ENCODE measurements around the gene MZT2B.
"Not testable (repeated sequence)": the region's sequence is repeated elsewhere in the genome, so short reads cannot be mapped to it uniquely, and the experiment has no call there.

MZT2B gene

GRCh38 chr2:130181880-130182682, at the start of gene MZT2B:
Gene MZT2B, plus strand, starts transcription at chr2:130182262. Its CDS starts 21 bp downstream, at chr2:130182283.
- peak; percentile 78 for ATAC-seq (ENCODE audit: low read depth)
- not testable (repeated sequence) for H3K9me3 Mint-ChIP-seq, H3K36me3 Mint-ChIP-seq, H3K4me1 Mint-ChIP-seq, H3K27me3 Mint-ChIP-seq
- peak; percentile 90 to 91 for DNase-seq (ENCODE audit: low spot score in 2 of 2)
- Mint-ChIP-seq H3K27ac (peak within 1 kb of the TSS; percentile 95), H3K4me3 (peak within 1 kb of the TSS; percentile 90)

GRCh38 chr2:130135692-130136541, 46.1 kb upstream of the MZT2B start:
- Mint-ChIP-seq H3K27ac (no peak overlapping the region), H3K4me3 (no peak overlapping the region), H3K27me3 (no peaks in the 10 kb centered on the region), H3K9me3 (no peaks in the 10 kb centered on the region), H3K4me1 (no peaks in the 10 kb centered on the region), H3K36me3 (no peaks in the 10 kb centered on the region)
- no peak for DNase-seq (ENCODE audit: low spot score in 2 of 2)
- ATAC-seq (ENCODE audit: low read depth): no peak

GRCh38 chr2:130136546-130136945, 45.5 kb upstream of the MZT2B start:
- H3K27me3 Mint-ChIP-seq; ATAC-seq (ENCODE audit: low read depth); H3K27ac Mint-ChIP-seq; H3K36me3 Mint-ChIP-seq; H3K4me1 Mint-ChIP-seq; DNase-seq (ENCODE audit: low spot score in 2 of 2); H3K9me3 Mint-ChIP-seq; H3K4me3 Mint-ChIP-seq: not testable (repeated sequence)

GRCh38 chr2:130137118-130137517, 44.9 kb upstream of the MZT2B start:
- not testable (repeated sequence) for H3K27ac Mint-ChIP-seq; DNase-seq (ENCODE audit: low spot score in 2 of 2); H3K27me3 Mint-ChIP-seq; ATAC-seq (ENCODE audit: low read depth); H3K4me1 Mint-ChIP-seq; H3K4me3 Mint-ChIP-seq; H3K36me3 Mint-ChIP-seq; H3K9me3 Mint-ChIP-seq

GRCh38 chr2:130138326-130138725, 43.7 kb upstream of the MZT2B start:
- not testable (repeated sequence) for H3K27me3 Mint-ChIP-seq, H3K36me3 Mint-ChIP-seq

GRCh38 chr2:130138841-130139251, 43.2 kb upstream of the MZT2B start:
- H3K27ac Mint-ChIP-seq; ATAC-seq (ENCODE audit: low read depth); H3K36me3 Mint-ChIP-seq; H3K27me3 Mint-ChIP-seq; H3K4me3 Mint-ChIP-seq; H3K9me3 Mint-ChIP-seq; H3K4me1 Mint-ChIP-seq: not testable (repeated sequence)
- peak in 1 of 2 donors; percentile 8 for DNase-seq (ENCODE audit: low spot score in 2 of 2)

More at GRCh38 chr2:130138326-130138725, 43.7 kb upstream of the MZT2B start:
- DNase-seq (ENCODE audit: low spot score in 2 of 2); H3K9me3 Mint-ChIP-seq; ATAC-seq (ENCODE audit: low read depth); H3K4me1 Mint-ChIP-seq; H3K27ac Mint-ChIP-seq; H3K4me3 Mint-ChIP-seq: not testable (repeated sequence)

- not testable (repeated sequence) for H3K36me3 Mint-ChIP-seq; H3K9me3 Mint-ChIP-seq; H3K4me3 Mint-ChIP-seq; DNase-seq (ENCODE audit: low spot score in 2 of 2); H3K4me1 Mint-ChIP-seq; H3K27me3 Mint-ChIP-seq; ATAC-seq (ENCODE audit: low read depth); H3K27ac Mint-ChIP-seq
Observed at GRCh38 chr2:130139331-130140280, 42.5 kb upstream of the MZT2B start.

GRCh38 chr2:130140516-130140915, 41.5 kb upstream of the MZT2B start:
- DNase-seq (ENCODE audit: low spot score in 2 of 2): peak in 1 of 2 donors; percentile 7
- not testable (repeated sequence) for H3K27me3 Mint-ChIP-seq; H3K36me3 Mint-ChIP-seq; H3K27ac Mint-ChIP-seq; H3K4me3 Mint-ChIP-seq; ATAC-seq (ENCODE audit: low read depth); H3K9me3 Mint-ChIP-seq; H3K4me1 Mint-ChIP-seq

- H3K9me3 Mint-ChIP-seq; H3K4me3 Mint-ChIP-seq; ATAC-seq (ENCODE audit: low read depth); H3K36me3 Mint-ChIP-seq; H3K4me1 Mint-ChIP-seq; H3K27ac Mint-ChIP-seq; H3K27me3 Mint-ChIP-seq: not testable (repeated sequence)
- DNase-seq (ENCODE audit: low spot score in 2 of 2): peak in 1 of 2 donors; percentile 8
Observed at GRCh38 chr2:130141002-130141401, 41.1 kb upstream of the MZT2B start.

GRCh38 chr2:130141645-130142370, 40.3 kb upstream of the MZT2B start:
- ATAC-seq (ENCODE audit: low read depth); H3K9me3 Mint-ChIP-seq: not testable (repeated sequence)

GRCh38 chr2:130142396-130143265, 39.4 kb upstream of the MZT2B start:
- H3K36me3 Mint-ChIP-seq; ATAC-seq (ENCODE audit: low read depth); H3K27me3 Mint-ChIP-seq; H3K9me3 Mint-ChIP-seq; H3K4me1 Mint-ChIP-seq; H3K4me3 Mint-ChIP-seq: not testable (repeated sequence)
- H3K27ac Mint-ChIP-seq: peak overlapping the region; percentile 1
- DNase-seq (ENCODE audit: low spot score in 2 of 2): peak in 1 of 2 donors; percentile 8

More at GRCh38 chr2:130141645-130142370, 40.3 kb upstream of the MZT2B start:
- peak in 1 of 2 donors; percentile 7 for DNase-seq (ENCODE audit: low spot score in 2 of 2)
- H3K4me3 Mint-ChIP-seq, H3K4me1 Mint-ChIP-seq, H3K27ac Mint-ChIP-seq, H3K27me3 Mint-ChIP-seq, H3K36me3 Mint-ChIP-seq: not testable (repeated sequence)

- ATAC-seq (ENCODE audit: low read depth); H3K9me3 Mint-ChIP-seq; H3K27me3 Mint-ChIP-seq; H3K36me3 Mint-ChIP-seq; H3K4me1 Mint-ChIP-seq: not testable (repeated sequence)
- Mint-ChIP-seq H3K27ac (peak overlapping the region; percentile 1), H3K4me3 (peak overlapping the region; percentile 75)
- DNase-seq (ENCODE audit: low spot score in 2 of 2): peak in 1 of 2 donors; percentile 13
Observed at GRCh38 chr2:130143266-130144039, 38.6 kb upstream of the MZT2B start.
